ENCODE results near the gene CNGA4.

The CNGA4 gene

GRCh38 chr11:6234387-6235107 lies 4.3 kb upstream of the CNGA4 start, which contains the start of gene FHIP1B:
TSS of gene FHIP1B (minus strand) at chr11:6234636. CDS start at chr11:6224516, 10,120 bp downstream.
- Histone ChIP-seq H3K4me1 (ENCODE audit: insufficient read depth, low read length) (peaks cover 20% of the 10 kb centered on the region), H4K20me1 (ENCODE audit: insufficient read depth, low read length) (peaks cover 18% of the 10 kb centered on the region; the same call in 1 of the 2 replicates), H3K4me2 (ENCODE audit: insufficient read depth, low read length) (peak within 1 kb of the TSS; percentile 93), H3K79me2 (ENCODE audit: insufficient read depth, low read length) (peaks cover 47% of the 10 kb centered on the region), H3K9me3 (ENCODE audit: insufficient read depth, low read length, severe bottlenecking) (no peaks in the 10 kb centered on the region), H3K27ac (ENCODE audit: low read length) (peak within 1 kb of the TSS; percentile 68), H3K27me3 (ENCODE audit: insufficient read depth, low read length, poor library complexity) (peaks cover 4% of the 10 kb centered on the region), H3K4me3 (ENCODE audit: low read depth in 1 of 2, low read length in 2 of 2) (peak within 1 kb of the TSS; percentile 63 to 72), H3K36me3 (ENCODE audit: insufficient read depth, low read length) (no peaks in the 10 kb centered on the region; the same call in 1 of the 2 replicates), H2AFZ (ENCODE audit: low read depth, low read length) (peak within 1 kb of the TSS; percentile 99), H3K9ac (ENCODE audit: low read depth, low read length) (peak within 1 kb of the TSS; percentile 66)
- no peak for TF ChIP-seq CTCF (IDR thresholded peaks at IDR 0.05; ENCODE audit: borderline replicate concordance, extremely low read depth, low read length, poor library complexity, severe bottlenecking)
- TF ChIP-seq EZH2 (IDR thresholded peaks at IDR 0.05; ENCODE audit: borderline replicate concordance, low read depth, low read length, severe bottlenecking) = no peak
- ATAC-seq (ENCODE audit: insufficient read depth, low read depth) (peak; percentile 88), DNase-seq (peak; percentile 100)

DNA sequence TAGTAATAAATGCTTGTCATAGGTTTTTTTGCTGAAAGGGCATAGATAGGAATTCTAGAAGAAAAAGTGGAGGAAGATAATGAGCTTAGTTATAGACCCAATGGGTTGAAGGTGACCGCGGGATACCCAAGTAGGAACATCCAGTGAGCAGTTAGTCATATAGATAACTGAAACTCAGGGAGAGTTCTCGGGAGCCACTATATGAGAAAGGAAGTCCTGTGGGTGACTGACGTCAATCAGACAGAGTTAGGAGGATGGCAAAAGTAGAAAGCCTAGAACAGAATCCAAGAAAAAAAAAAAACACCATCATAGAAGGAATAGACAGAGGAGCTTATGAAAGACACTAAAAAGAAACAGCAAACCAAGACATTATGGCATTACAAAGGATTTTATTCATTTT lies 1.6 kb upstream of the CNGA4 start:
- peaks cover 21% of the 10 kb centered on the region for H3K79me2 ChIP-seq (ENCODE audit: insufficient read depth, low read length)
- no peak overlapping the region for H3K4me2 ChIP-seq (ENCODE audit: insufficient read depth, low read length)
- ATAC-seq (ENCODE audit: insufficient read depth, low read depth) = no peak

DNA sequence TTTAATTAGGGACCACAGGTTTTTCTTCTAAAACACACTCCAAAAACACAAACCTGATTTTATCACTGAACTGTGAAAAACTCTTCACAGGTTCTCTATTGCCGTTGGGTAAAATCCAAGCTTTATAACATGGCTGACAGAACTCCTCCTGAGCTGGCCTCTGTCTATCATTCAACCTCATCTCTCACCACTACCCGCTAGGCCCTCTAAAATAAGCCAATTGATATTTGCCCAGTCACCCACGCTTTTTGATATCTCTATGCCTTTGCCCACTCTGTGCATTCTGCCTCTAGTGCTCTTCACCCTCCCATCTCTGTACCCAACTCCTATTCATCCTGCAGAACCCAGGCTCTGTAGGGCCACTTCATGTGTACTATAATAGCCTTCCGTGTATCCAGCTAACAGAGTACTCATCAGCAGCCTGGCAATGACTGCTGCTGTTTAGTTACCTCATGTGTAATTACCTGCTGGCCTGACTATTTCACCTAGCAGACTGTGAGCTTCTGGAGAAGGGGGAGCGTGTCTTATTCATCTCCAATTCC lies 1.1 kb upstream of the CNGA4 start:
- peaks cover 16% of the 10 kb centered on the region for H3K79me2 ChIP-seq (ENCODE audit: insufficient read depth, low read length)
- H3K4me1 ChIP-seq (ENCODE audit: insufficient read depth, low read length) = peaks cover 19% of the 10 kb centered on the region
- peaks cover 4% of the 10 kb centered on the region for H3K27me3 ChIP-seq (ENCODE audit: insufficient read depth, low read length, poor library complexity)
- no peak for TF ChIP-seq EZH2 (IDR thresholded peaks at IDR 0.05; ENCODE audit: borderline replicate concordance, low read depth, low read length, severe bottlenecking)
- TF ChIP-seq CTCF (IDR thresholded peaks at IDR 0.05; ENCODE audit: borderline replicate concordance, extremely low read depth, low read length, poor library complexity, severe bottlenecking) = no peak
- H4K20me1 ChIP-seq (ENCODE audit: insufficient read depth, low read length) = peaks cover 9% of the 10 kb centered on the region; the same call in 1 of the 2 replicates
- H3K9me3 ChIP-seq (ENCODE audit: insufficient read depth, low read length, severe bottlenecking) = no peaks in the 10 kb centered on the region
- H3K4me3 ChIP-seq (ENCODE audit: low read depth in 1 of 2, low read length in 2 of 2) = no peak overlapping the region
- H3K27ac ChIP-seq (ENCODE audit: low read length) = no peak overlapping the region
- ATAC-seq (ENCODE audit: insufficient read depth, low read depth) = no peak
- DNase-seq = no peak
- no peaks in the 10 kb centered on the region; the same call in 1 of the 2 replicates for H3K36me3 ChIP-seq (ENCODE audit: insufficient read depth, low read length)
- no peak overlapping the region for H3K9ac ChIP-seq (ENCODE audit: low read depth, low read length)
- H2AFZ ChIP-seq (ENCODE audit: low read depth, low read length) = no peak overlapping the region
- H3K4me2 ChIP-seq (ENCODE audit: insufficient read depth, low read length) = no peak overlapping the region

More for the DNA sequence above, 1.6 kb upstream of the CNGA4 start:
- peaks cover 9% of the 10 kb centered on the region; the same call in 1 of the 2 replicates for H4K20me1 ChIP-seq (ENCODE audit: insufficient read depth, low read length)
- no peak overlapping the region for H3K4me3 ChIP-seq (ENCODE audit: low read depth in 1 of 2, low read length in 2 of 2)
- H3K9ac ChIP-seq (ENCODE audit: low read depth, low read length) = no peak overlapping the region
- H3K27ac ChIP-seq (ENCODE audit: low read length) = no peak overlapping the region
- no peak for TF ChIP-seq CTCF (IDR thresholded peaks at IDR 0.05; ENCODE audit: borderline replicate concordance, extremely low read depth, low read length, poor library complexity, severe bottlenecking)
- TF ChIP-seq EZH2 (IDR thresholded peaks at IDR 0.05; ENCODE audit: borderline replicate concordance, low read depth, low read length, severe bottlenecking) = no peak
- no peaks in the 10 kb centered on the region for H3K9me3 ChIP-seq (ENCODE audit: insufficient read depth, low read length, severe bottlenecking)
- peaks cover 4% of the 10 kb centered on the region for H3K27me3 ChIP-seq (ENCODE audit: insufficient read depth, low read length, poor library complexity)
- H3K36me3 ChIP-seq (ENCODE audit: insufficient read depth, low read length) = no peaks in the 10 kb centered on the region; the same call in 1 of the 2 replicates
- H3K4me1 ChIP-seq (ENCODE audit: insufficient read depth, low read length) = peaks cover 20% of the 10 kb centered on the region
- H2AFZ ChIP-seq (ENCODE audit: low read depth, low read length) = no peak overlapping the region
- no peak for DNase-seq
